Vagina (tissue), 2 donors: ENCODE results near the gene MASP1. TPM values are rescaled to one million over a fixed set of nuclear protein-coding genes. Genes with fewer than 3 reads are reported as not detected.

Experiments used
- DNase-seq, 2 donors: peaks; one replicate each; pipeline ENCODE4 v3.0.0-alpha.2; 2017; ENCODE audit errors: extremely low spot score in 2 of 2
- H3K27ac ChIP-seq: fragments of 200-600 bp; sonication (generic); one replicate; pipeline ENCODE4 v1.5.1; 2019
- H3K27me3 ChIP-seq: fragments of 200-600 bp; sonication (generic); one replicate; pipeline ENCODE4 v1.5.1; 2019
- H3K36me3 ChIP-seq, 2 donors: fragments of 200-600 bp; sonication (generic); one replicate each; pipeline ENCODE4 v1.5.1; 2017 to 2019
- H3K4me1 ChIP-seq: fragments of 200-600 bp; sonication (generic); one replicate; pipeline ENCODE4 v1.5.1; 2019
- H3K4me3 ChIP-seq, 2 donors: fragments of 200-600 bp; sonication (generic); 1 replicate in 1 of 2; 2 replicates in 1 of 2; pipeline ENCODE4 v1.5.1; 2016 to 2019
- H3K9me3 ChIP-seq: fragments of 200-600 bp; sonication (generic); one replicate; pipeline ENCODE4 v1.5.1; 2019
- CTCF ChIP-seq, 3 experiments: fragments of 450-650 bp in 2 of 3; fragments of 200-600 bp in 1 of 3; sonication (generic) in 1 of 3; IDR thresholded peaks; one replicate each; pipeline ENCODE4 v1.5.1; 2017 to 2019; ENCODE audit warnings: antibody characterized with exemption in 3 of 3, mild to moderate bottlenecking in 2 of 3, moderate library complexity in 2 of 3
- POLR2A ChIP-seq, 2 donors: fragments of 450-650 bp; IDR thresholded peaks; one replicate each; pipeline ENCODE4 v1.6.1; 2017; ENCODE audit warnings: antibody characterized with exemption in 2 of 2, mild to moderate bottlenecking in 2 of 2, moderate library complexity in 2 of 2
- POLR2AphosphoS5 ChIP-seq, 2 donors: sonication (generic); formaldehyde crosslinking; IDR thresholded peaks; one replicate each; pipeline ENCODE4 v1.9.0; 2017; ENCODE audit warnings: antibody characterized with exemption in 2 of 2, mild to moderate bottlenecking in 2 of 2, low read depth in 1 of 2; ENCODE audit not compliant: insufficient read depth in 1 of 2
- intact Hi-C: fragments of 100-400 bp; cut with DNase I; formaldehyde crosslinking; loops from one replicate; pipeline ENCODE4 v1.15.1; 2023
- total RNA-seq: library from RNA; depleted of rRNA; stranded (reverse); fragments of >200 nt; gene quantifications from one replicate; pipeline ENCODE4 v1.2.3, GENCODE V29; 2016

The MASP1 gene
- total RNA-seq, 1 donor from 2014 or later, result 172 TPM

GRCh38 chr3:187314176-187314575, 22.6 kb upstream of the MASP1 start:
- H3K36me3 ChIP-seq, result no peaks in the 10 kb centered on the region
- no peaks in the 10 kb centered on the region for H3K27me3 ChIP-seq
- H3K27ac ChIP-seq, result no peak overlapping the region
- peaks cover 16% of the 10 kb centered on the region for H3K4me1 ChIP-seq
- H3K9me3 ChIP-seq, result no peaks in the 10 kb centered on the region
- intact Hi-C loops, result loop anchor here (10.0 kb wide), 1 partner anchor 89 kb away; no protein-coding TSS in a partner anchor
- H3K4me3 ChIP-seq, result no peak overlapping the region
- DNase-seq, result peak in 1 of 2 donors; percentile 69
- no peak for TF ChIP-seq POLR2A (IDR thresholded peaks at IDR 0.05)
- no peak for TF ChIP-seq CTCF (IDR thresholded peaks at IDR 0.05)
- TF ChIP-seq POLR2AphosphoS5 (IDR thresholded peaks at IDR 0.05; ENCODE audit: insufficient read depth in 1 of 2, low read depth in 1 of 2), result no peak

GRCh38 chr3:187310954-187311470, 19.5 kb upstream of the MASP1 start:
- Histone ChIP-seq H3K4me1 (peaks cover 14% of the 10 kb centered on the region), H3K36me3 (no peaks in the 10 kb centered on the region), H3K27me3 (no peaks in the 10 kb centered on the region), H3K4me3 (no peak overlapping the region), H3K27ac (peak overlapping the region; percentile 74), H3K9me3 (no peaks in the 10 kb centered on the region)
- DNase-seq, result peak in 1 of 2 donors; percentile 22
- intact Hi-C loops, result loop anchor here (10.0 kb wide), 1 partner anchor 86 kb away; no protein-coding TSS in a partner anchor
- TF ChIP-seq POLR2A (IDR thresholded peaks at IDR 0.05) (no peak), POLR2AphosphoS5 (IDR thresholded peaks at IDR 0.05; ENCODE audit: insufficient read depth in 1 of 2, low read depth in 1 of 2) (peak in 1 of 2 donors; percentile 42), CTCF (IDR thresholded peaks at IDR 0.05) (no peak)

GRCh38 chr3:187310226-187310625, 18.7 kb upstream of the MASP1 start:
- peaks cover 14% of the 10 kb centered on the region for H3K4me1 ChIP-seq
- H3K27ac ChIP-seq, result peak overlapping the region; percentile 35
- H3K27me3 ChIP-seq, result no peaks in the 10 kb centered on the region
- intact Hi-C loops, result loop anchor here (10.0 kb wide), 1 partner anchor 85 kb away; no protein-coding TSS in a partner anchor
- DNase-seq, result no peak
- no peaks in the 10 kb centered on the region for H3K9me3 ChIP-seq
- H3K4me3 ChIP-seq, result no peak overlapping the region
- H3K36me3 ChIP-seq, result no peaks in the 10 kb centered on the region
- TF ChIP-seq POLR2A (IDR thresholded peaks at IDR 0.05), result no peak
- TF ChIP-seq POLR2AphosphoS5 (IDR thresholded peaks at IDR 0.05; ENCODE audit: insufficient read depth in 1 of 2, low read depth in 1 of 2), result no peak
- TF ChIP-seq CTCF (IDR thresholded peaks at IDR 0.05), result no peak

GRCh38 chr3:187305881-187306280, 14.3 kb upstream of the MASP1 start:
- Histone ChIP-seq H3K9me3 (no peaks in the 10 kb centered on the region), H3K36me3 (no peaks in the 10 kb centered on the region), H3K4me1 (no peaks in the 10 kb centered on the region), H3K4me3 (no peak overlapping the region), H3K27ac (peak overlapping the region; percentile 36), H3K27me3 (no peaks in the 10 kb centered on the region)
- TF ChIP-seq CTCF (IDR thresholded peaks at IDR 0.05) (no peak), POLR2A (IDR thresholded peaks at IDR 0.05) (no peak), POLR2AphosphoS5 (IDR thresholded peaks at IDR 0.05; ENCODE audit: insufficient read depth in 1 of 2, low read depth in 1 of 2) (no peak)
- peak in 1 of 2 donors; percentile 71 for DNase-seq
- intact Hi-C loops, result no loop called here

GRCh38 chr3:187299611-187300010, 8.1 kb upstream of the MASP1 start:
- no peaks in the 10 kb centered on the region for H3K27me3 ChIP-seq
- H3K9me3 ChIP-seq, result no peaks in the 10 kb centered on the region
- no peak overlapping the region for H3K4me3 ChIP-seq
- DNase-seq, result no peak
- no peak overlapping the region for H3K27ac ChIP-seq
- intact Hi-C loops, result no loop called here
- TF ChIP-seq POLR2AphosphoS5 (IDR thresholded peaks at IDR 0.05; ENCODE audit: insufficient read depth in 1 of 2, low read depth in 1 of 2) (no peak), POLR2A (IDR thresholded peaks at IDR 0.05) (no peak)
- no peaks in the 10 kb centered on the region for H3K36me3 ChIP-seq
- H3K4me1 ChIP-seq, result peaks cover 5% of the 10 kb centered on the region
